GM19438 (cell line): ENCODE measurements around the gene CPT1A.

Experiments
- ATAC-seq: cut with Tn5 transposase; IDR thresholded peaks from one replicate; pipeline ENCODE4 v1.9.1; 2021; ENCODE audit warnings: low read depth; ENCODE audit not compliant: unreplicated experiment

CPT1A gene

DNA sequence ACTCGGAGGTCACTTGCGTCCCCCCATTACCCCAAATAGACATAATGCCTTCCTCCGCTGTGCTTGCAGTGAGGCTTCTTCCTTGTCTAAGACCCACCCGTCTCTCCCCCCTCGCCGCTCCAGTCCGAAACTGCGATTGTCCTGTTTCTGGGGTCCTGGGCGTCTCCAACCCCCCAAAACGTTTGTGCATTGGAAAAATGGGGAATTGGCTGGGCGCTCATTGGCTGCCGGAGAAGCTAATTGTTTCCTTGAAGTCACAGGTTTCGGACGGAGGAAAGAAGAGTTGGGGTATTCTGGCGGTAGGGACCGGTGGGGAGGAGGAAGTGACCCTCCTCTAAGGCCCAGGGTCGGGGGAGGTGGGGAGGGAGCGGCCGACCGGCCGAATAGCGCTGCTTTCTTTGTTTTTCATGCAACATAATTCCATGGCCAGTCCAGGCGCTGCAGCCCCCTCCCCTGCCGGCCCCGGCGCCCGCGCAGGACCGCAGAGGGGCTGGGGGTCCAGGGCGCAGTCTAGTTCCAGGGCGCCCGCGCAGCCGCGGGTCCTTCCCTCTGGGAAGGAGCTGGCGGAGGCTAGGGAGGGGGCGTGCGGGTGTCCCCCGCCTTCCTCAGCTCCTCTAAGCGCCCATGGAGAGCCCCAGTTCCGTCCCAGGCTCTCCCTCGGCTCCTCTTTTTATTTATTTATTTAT, 12.7 kb upstream of the CPT1A start:
- ATAC-seq = no peak

GRCh38 chr11:68852628-68853027, 10.9 kb upstream of the CPT1A start:
- ATAC-seq = no peak

DNA sequence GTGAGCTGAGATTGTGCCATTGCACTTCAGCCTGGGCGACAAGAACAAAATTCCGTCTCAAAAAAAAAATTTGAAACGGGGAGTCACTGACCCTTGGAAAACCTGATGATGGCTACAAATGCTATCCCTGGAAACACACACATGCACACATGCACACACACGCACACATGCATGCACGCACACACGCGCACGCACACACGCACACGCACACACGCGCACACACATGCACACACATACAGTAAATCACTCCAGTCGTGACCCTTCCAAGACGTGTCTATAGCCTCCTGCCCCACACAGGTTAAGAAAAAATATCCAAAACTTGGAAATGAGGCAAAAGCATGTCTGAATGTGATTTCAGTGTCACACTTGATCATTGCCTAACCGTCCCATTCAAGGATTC, 6.7 kb upstream of the CPT1A start:
- no peak for ATAC-seq

GRCh38 chr11:68847395-68847794, 5.7 kb upstream of the CPT1A start:
- no peak for ATAC-seq

GRCh38 chr11:68845351-68846002, 3.8 kb upstream of the CPT1A start:
- ATAC-seq = no peak

- ATAC-seq = no peak
These were observed 3.1 kb upstream of the CPT1A start for GRCh38 chr11:68844801-68845200.

GRCh38 chr11:68844376-68844775, 2.7 kb upstream of the CPT1A start:
- no peak for ATAC-seq

DNA sequence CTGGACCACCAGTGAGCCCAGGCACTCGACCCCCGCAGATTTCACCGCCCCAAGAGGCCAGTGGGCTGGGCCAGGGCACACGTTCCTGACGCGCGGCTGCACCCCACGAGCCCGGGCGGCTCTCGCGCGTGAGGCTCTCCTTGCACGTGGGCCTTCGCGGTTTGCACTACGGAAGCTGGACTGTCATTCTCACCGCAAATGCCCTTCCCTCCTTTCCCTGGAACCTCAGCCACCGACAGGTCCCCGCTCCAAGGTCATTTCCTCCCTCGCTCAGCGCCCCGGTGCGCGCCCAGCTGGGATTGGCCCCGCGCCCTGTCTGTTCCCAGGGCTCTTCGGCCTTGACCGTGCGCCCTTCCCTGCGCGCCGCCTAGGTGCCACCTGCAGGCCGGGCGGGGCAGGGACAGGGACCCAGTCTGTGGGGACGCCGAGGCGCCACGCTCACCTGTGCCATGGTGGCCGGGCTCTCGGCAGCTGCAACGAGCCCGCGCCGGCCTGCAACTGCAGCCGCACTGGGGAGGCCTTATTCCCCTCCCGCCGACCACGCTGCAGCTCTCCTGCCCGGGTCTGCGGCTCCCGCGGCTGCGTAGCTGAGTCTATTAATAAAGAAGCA, 2.1 kb upstream of the CPT1A start:
- ATAC-seq = peak; percentile 40

DNA sequence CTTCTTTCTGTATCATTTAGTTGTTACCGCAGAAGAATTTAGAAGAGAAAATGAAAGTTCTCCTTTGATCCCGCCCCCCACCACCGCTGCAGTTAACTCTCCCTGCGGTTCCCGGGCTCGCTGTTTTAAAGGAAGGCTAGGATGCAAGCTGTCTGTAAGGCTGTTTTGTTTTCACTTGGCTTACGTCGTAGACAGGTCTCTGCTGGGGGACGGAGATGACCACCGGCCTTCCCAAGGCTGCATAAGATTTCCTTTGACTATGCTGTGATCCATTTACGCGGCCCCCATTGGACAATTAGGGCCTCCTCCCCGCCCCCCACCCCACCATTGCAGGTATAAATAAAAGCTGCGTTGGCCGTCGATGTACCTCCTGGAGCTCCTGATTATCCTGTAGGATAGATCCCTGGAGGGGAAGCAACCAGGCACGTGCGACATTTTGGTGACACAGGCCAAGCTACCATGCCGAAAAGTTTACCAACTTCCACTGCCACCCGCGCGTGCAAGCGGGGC, 1.4 kb upstream of the CPT1A start:
- ATAC-seq = no peak

DNA sequence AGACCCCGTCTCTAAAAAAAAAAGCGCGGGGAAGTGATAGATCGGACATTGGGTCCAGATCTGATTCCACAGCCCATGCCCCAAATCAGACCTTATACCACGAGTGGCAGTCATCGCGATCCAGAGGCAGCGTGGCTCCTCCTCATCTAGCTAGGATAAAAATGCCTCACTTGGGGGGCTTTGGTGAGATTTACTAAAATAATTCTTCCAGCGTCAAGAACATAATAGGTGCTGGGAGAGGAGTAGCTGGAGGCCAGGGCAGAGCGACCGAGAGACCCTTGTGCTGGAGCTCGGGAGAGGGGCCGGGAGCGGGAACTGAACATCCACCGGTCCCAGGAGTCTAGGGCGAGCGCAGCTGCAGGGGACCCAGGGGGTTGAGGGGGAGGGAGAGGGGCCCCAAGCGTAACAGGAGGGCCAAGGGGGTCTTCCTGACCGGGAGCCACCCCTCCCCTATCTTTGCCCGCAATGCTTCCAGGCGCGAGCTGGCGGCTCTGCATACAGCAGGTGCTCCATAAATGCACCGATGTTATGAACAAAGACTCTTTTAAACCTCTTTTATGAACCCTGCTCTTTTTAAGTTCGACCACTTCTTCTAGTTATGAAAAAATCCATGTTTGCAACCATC, 823 bp upstream of the CPT1A start:
- ATAC-seq = no peak

- ATAC-seq = no peak
These were observed 759 bp downstream of the CPT1A start for GRCh38 chr11:68840661-68841653.

GRCh38 chr11:68839911-68840641, 1.6 kb downstream of the CPT1A start:
- peak; percentile 2 for ATAC-seq

DNA sequence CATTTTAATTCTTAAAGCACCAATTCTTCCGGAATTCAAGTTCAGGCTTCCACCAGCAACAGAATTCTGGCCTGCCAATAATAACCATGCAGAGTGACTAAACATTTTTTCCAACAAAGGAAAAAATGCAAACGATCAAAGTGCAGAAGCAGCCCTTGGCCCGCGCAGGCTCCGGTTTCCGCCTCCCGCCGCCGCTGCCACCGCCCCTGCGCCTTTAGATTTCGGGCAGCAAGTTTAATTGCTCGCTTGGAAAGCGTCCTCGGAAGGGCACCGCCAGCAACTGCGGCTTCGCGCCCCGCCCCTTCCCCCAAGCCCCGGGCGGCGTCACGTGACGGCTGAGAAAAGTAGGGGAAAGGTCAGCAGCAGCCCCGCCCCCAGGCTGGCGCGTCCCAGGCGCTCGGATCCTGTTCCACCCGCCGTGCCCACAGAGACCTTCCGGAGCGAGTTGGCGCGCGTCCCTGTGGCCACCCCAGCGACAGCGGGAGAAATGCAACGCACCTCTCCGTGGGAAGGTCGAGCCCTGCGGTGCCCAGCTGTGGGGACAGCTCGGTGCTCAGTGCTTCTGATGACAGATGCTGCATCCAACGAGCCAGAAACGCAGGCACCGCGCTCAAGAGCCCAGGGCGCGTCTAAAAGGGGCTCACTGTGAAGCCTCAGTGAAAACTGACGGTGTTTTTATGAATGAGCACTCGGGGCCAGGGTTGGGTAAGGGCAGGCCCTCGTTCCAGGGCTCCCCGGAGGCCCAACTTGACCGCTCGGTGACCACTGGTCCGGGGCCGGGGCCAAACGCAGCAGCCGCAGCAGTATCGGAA, 2.5 kb downstream of the CPT1A start:
- ATAC-seq = peak; percentile 27

DNA sequence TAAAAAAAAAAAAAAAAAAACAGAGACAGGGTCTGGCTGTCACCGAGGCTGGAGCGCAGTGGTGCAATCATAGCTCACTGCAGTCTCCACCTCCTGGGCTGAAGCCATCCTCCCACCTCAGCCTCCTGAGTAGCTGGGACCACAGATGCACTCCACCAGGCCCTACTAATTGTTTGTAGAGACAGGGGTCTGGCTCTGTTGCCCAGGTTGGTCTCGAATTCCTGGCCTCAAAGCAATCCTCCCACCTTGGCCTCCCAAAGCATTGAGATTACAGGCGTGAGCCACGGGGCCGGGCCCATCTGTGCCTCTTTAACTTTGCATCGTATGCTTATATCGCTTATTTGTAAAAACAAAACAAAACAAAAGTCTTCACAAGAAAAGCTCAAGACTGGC, 3.1 kb downstream of the CPT1A start:
- no peak for ATAC-seq

DNA sequence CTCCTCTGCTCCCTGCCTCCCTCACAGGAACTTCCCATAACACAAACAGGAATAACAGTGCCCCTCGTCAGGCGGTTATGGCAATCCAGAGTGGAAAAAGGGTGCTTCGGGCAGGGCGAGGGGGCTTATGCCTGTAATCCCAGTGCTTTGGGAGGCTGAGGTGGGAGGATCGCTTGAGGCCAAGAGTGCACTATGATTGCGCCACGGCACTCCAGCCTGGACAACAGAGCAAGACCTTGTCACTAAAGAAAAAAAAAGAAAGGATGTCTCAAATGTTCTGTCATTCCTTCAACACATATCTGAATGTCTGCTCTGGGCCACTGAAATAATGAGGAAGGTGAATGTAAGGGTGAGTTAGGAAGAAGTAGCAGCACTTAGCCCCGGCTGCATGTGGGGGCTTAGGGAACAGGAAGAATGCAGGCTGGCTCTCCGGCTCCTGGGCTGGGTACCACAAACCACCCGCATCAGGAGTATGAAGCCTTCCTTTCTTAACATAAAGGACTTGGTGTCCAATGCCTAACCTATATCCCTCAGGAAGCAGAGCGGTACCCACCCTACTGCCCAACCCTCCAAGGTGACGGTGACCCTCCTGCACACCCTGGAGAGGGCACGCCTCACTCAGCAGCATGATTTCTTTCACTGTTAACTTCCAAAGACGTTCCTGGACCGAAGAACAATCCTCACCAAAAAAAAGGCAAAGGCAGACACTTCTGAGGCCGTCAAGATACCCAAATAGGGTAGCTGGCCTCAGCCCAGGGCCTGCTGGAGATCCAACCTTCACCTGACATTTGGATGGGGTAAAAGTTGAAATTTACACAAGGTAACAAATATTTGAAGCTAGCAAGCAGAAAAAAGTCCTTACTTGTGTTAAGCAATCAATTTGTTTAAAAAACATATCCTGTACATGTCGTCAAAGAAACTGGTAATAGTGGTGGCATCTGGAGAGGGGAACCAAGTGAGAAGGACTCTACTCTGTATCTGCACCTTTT, 3.8 kb downstream of the CPT1A start:
- ATAC-seq = no peak

DNA sequence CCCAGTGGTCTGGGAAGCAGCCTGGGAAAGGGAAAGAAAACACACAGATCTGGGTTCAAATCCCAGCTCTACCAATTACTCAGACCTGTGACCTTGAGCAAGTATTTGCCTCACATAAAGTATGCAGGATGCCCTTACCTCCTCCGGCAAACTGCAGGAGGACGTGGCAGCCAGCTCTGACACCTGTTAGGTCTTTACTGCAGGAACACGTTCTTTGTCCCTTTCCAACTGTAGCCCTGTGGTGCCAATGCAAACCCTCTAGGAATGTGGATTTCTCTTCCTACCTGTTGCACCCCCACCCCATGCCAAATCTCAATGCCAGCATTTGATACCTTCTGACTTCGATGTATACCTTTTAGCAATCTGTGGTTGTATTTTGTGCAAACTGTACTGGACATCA, 6.0 kb downstream of the CPT1A start:
- ATAC-seq = no peak

GRCh38 chr11:68835328-68835727, 6.4 kb downstream of the CPT1A start:
- no peak for ATAC-seq
